ENCODE results near the gene TRABD.

The TRABD gene

GRCh38 chr22:50216684-50217520, 31.2 kb downstream of the TRABD start:
- FAIRE-seq (no peak), DNase-seq (ENCODE audit: low spot score) (no peak)

- DNase-seq (ENCODE audit: low spot score): no peak
- no peak for FAIRE-seq
Measured at GRCh38 chr22:50217543-50218152, 31.9 kb downstream of the TRABD start.

- FAIRE-seq (no peak), DNase-seq (ENCODE audit: low spot score) (no peak)
Measured at GRCh38 chr22:50218153-50218995, 32.7 kb downstream of the TRABD start.

- DNase-seq (ENCODE audit: low spot score): no peak
Measured at GRCh38 chr22:50218996-50219727, 33.4 kb downstream of the TRABD start.

GRCh38 chr22:50219800-50220602, 34.3 kb downstream of the TRABD start:
- no peak for DNase-seq (ENCODE audit: low spot score)
- no peak for FAIRE-seq

More at GRCh38 chr22:50218996-50219727, 33.4 kb downstream of the TRABD start:
- no peak for FAIRE-seq

- FAIRE-seq (no peak), DNase-seq (ENCODE audit: low spot score) (no peak)
Measured at GRCh38 chr22:50220603-50221409, 35.1 kb downstream of the TRABD start.

GRCh38 chr22:50221410-50222300, 35.9 kb downstream of the TRABD start:
- no peak for FAIRE-seq
- no peak for DNase-seq (ENCODE audit: low spot score)

- FAIRE-seq: no peak
Measured at GRCh38 chr22:50222508-50222907, 36.8 kb downstream of the TRABD start.

GRCh38 chr22:50224071-50224470, 38.4 kb downstream of the TRABD start:
- FAIRE-seq (no peak), DNase-seq (ENCODE audit: low spot score) (no peak)

More at GRCh38 chr22:50222508-50222907, 36.8 kb downstream of the TRABD start:
- DNase-seq (ENCODE audit: low spot score): no peak

GRCh38 chr22:50225200-50225969, 39.7 kb downstream of the TRABD start:
- FAIRE-seq (no peak), DNase-seq (ENCODE audit: low spot score) (no peak)

GRCh38 chr22:50226063-50226874, 40.6 kb downstream of the TRABD start:
- FAIRE-seq (no peak), DNase-seq (ENCODE audit: low spot score) (no peak)

- DNase-seq (ENCODE audit: low spot score) (no peak), FAIRE-seq (no peak)
Measured at GRCh38 chr22:50226875-50227165, 41.1 kb downstream of the TRABD start.

- FAIRE-seq (no peak), DNase-seq (ENCODE audit: low spot score) (no peak)
Measured at GRCh38 chr22:50227579-50228215, 42.0 kb downstream of the TRABD start.

GRCh38 chr22:50228366-50228765, 42.7 kb downstream of the TRABD start:
- no peak for DNase-seq (ENCODE audit: low spot score)
- FAIRE-seq: no peak

- no peak for DNase-seq (ENCODE audit: low spot score)
- FAIRE-seq: no peak
Measured at GRCh38 chr22:50229370-50229769, 43.7 kb downstream of the TRABD start.

- no peak for DNase-seq (ENCODE audit: low spot score)
- no peak for FAIRE-seq
Measured at GRCh38 chr22:50232481-50233151, 46.9 kb downstream of the TRABD start.
